GM19438 (cell line): ENCODE results near the gene GLIS1.

ENCODE experiments used
- ATAC-seq: cut with Tn5 transposase; IDR thresholded peaks from one replicate; pipeline ENCODE4 v1.9.1; 2021; ENCODE audit warnings: low read depth; ENCODE audit not compliant: unreplicated experiment

Gene GLIS1

DNA sequence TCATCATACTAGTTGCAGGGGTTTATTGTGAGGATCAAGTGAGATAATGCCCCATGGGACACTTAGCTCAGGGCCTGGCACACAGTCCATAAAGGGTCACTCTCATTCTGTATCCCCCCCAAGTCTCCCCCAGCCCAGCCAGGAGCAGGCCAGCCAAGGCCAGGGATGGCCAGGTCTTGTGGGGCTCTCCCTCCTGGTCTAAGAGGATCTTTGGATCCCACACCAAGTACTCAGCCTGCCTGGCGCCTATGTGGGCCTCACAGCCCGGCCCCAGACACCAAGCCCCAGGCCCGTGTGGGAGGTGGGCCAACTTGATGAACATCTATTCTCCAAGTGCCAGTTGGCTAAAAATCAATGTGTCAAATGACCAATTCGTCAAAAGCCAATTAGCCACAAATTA lies 117.8 kb downstream of the GLIS1 start:
- ATAC-seq, result no peak

DNA sequence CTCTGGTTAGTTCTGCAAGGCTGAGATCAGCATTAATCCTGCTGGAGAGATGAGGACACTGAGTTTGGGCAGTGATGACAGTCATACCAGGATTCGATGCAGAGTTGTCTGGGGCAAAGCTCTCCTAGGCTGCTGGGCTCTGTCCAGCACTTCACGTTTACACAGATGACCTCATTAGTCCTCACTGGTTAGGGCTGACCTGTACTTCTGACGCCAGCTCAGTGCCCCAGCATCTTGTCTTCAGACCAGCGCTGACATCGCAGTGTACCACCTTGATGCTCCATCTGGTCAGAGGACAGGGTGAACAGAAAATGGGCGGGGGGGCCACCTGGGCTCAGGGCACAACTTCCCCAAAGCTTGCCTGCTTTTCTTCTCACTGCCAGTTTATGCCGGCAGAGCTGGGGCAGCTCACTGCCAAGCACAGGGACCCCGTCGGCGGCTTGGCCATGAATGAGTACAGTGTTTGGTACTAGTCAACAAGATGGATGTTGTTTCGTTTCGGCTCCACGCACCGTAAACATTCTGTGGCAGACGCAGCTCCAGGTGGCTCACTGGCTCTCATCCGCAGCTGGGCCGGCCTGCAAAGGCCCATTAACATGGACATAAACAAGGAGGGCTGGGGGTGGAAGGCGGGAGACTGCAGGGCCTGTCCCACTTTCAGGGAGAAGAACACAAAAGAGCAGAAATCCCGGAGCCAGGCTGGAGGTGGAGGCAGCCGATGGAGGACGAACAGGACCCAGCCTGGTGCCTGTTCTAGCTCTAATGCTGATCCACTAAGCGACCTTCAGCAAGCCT lies 118.7 kb downstream of the GLIS1 start:
- no peak for ATAC-seq

DNA sequence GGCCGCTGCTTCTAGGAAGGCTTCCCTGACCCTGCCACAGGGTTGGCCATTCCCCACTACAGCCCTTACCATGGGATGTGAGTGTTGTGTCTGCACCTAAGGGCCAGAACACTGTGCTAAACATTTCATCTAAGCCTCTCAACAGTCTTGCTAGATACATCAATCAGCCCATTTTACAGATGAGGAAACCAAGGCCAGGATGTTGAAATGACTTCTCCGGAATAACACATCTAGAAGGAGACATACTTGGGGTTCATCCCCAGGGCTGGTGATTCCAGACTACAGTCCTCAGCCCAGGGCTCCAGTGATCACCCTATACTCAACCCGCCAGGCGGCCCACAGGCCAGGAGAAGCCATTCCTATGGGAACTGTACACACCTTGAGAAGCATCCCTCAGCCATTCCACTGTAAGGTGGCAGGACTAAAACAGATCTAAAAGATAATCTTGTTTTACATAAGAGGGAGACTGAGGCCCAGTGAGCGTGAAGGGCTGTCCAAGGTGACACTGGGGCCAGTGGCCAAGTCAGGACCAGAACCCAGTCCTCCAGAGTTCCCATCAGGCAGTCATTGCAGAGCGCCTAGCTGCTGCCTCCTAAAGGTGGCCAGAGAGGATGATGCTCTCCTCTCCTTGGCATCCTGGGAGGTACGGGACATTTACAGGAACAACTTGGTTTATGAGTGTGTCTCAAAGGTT lies 119.5 kb downstream of the GLIS1 start:
- ATAC-seq, result no peak

DNA sequence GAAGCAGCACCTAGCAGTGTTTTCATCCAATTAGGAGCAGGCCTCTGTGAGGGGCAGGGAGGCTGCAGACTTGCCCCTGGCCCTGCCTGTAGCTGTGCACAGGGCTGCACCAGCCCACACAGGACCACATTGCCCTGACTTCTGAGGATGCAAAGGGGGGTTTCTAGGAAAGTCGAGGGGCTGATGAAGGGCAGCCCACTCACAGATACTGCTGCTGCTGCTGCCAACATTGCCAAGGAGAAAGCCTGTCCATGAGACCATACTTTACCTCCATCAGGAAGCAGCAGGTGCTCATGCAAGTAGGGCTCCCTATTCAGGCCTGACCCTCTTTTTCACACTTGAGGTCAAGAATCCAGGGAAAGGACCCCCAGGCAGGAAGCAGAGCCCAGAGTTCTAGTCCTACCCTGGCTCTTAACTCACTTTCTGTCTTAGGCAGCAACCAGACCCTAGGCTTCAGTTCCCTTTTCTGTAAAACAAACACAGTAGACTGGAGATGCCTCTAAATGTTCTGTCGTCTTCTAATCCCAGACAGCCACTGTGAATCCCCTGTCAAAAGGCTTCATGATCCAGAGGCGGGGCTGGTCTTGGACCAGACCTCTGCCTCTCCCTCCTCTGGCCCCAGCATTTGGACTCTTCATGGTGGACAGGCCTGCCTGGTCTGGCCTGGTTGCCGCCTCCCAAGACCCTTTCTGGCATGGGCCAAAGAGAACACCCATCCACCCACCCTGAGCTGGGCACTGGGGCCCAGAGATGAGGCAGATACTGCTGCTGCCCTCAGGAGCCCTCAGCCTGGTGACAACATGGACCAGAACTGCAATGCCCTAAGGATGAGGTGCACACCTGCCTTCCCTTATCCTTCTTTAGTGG lies 120.2 kb downstream of the GLIS1 start:
- ATAC-seq, result no peak

DNA sequence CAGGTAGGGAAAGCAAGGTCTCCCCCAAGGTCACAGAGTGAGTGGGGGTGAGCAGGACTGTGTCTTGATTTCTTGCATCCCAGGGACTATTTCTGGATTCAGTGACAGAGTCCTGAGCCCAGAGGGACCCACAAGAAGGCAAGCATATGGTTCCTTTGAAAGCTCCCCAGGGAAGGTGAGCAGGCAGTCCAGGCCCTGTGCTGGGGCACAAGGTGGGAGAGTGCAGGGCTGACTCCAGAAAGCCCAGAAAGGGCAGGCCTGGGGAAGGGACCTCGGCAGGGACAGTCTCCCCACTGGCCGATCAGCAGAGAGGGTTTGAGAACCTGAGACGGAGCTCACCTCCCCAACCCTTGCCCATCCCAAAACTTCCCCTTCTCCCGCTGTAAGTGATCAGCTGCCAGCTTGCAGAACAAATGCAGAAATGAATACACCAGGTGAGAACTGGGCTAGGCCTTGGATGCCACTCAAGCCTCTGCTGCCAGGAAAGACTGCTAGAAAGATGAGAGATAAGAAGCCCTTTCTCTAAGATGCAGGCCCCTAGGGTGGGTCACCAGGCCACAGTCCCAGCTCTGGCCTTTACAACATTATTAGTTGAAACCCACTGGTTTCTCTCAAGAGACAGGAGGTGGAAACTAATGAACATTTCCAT lies 121.0 kb downstream of the GLIS1 start:
- no peak for ATAC-seq

DNA sequence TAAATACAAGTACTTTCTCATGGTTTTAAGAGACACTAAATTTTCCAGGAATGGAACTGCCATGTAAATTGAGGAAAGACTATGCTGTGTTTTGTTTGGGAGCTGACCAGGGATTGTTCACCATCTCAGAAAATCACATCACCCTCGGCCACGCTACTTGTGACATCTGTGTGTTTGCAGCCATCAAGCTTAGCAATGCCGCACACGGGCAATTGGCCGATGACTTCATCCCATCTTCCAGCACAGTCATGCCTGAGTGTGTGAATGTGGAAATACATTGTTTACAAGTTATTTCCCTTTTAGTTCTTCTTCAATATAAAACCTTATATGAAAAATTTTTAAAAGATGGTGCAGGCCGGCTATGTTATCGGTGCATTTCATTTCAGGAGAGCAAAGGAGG lies 121.6 kb downstream of the GLIS1 start:
- ATAC-seq, result no peak

DNA sequence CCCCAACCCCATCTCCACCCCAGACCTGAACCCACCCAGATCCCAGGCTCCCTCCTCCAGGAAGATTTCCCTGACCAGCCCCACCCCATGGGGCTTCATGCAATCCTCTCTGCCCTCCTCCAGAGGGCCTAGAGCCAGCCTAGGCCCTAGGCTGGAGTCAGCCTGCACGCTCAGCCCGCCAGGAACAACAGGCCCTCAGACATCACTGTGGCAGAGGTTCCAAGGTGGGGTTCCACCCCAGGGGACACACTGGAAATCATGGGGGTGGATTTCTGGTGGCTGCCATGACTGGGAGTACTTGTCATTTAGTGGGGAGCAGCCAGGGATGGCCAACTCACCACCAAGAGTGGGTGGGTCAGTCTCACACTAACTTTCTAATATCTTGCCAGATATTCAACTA lies 122.0 kb downstream of the GLIS1 start:
- ATAC-seq, result no peak

DNA sequence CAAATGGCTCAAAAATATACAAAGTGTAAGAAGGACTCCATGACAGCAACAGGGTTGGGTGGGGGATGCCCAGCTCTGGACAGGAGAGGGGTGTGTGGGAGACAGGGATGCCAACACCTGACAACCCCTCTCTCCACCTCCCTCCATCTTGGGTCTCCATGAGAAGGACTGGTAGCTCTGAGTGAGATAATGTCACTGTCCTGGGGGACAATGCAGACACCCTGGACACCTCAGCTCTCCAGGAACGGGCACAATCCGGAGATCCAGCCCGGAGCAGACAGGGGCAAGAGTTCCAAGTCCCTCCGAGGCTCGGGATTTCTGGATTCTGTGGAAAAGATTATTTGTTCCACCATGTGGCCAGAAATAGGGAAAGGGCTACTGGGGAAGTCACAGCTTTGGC lies 122.5 kb downstream of the GLIS1 start:
- no peak for ATAC-seq

DNA sequence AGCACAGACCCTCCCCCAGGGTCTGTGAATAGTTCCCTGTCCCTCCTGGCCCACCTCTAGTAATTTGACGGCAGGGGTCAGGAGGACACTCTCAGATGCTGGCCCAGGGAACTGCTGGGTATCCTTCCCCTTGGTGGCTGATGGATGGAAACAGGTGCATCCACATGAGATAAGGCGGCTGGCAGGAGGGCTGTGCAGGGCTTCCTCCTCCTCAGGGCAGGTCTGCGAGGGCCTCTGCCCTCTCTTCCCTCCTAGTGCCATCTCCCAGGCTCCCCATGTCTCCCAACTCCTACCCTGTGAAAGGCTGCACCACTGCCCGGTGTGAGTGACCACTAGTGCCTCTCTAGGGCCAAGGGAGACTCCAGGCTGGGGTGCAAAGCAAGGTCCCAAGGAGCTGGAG lies 123.9 kb downstream of the GLIS1 start:
- ATAC-seq, result no peak

DNA sequence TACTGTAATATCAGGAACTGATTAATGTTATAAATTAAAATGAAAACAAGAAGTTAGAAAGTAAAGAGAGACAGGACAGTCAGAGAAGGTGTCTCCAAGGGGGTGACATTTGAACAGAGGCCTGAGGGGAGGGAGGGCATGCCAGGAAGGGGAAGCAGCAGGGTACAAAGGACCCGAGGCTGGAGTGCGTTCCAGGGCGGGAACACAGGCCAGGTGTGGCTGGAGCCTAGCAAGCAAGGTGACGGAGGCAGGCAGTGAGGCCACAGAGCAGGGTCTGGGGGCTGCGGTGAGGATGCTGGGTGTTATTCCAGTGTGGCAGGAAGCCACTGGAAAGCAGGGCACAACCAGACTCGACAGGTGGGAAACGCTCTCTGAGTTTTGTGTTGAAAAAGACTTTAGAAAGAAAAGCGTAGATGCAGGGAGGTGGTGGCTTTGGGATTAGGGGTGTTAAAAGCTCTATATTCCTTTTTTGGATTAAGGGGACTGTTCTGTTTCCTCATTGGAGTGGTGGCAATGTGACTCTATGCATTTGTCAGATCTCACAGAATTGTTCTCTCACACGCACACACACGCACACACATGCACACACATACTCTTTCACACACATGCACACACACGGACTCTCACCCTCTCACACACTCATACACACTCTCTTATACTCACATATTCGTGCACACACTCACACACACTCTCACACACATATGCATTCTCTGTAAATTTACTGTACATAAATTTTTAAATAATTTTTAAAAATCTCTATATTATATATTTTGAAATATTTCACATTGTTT lies 124.5 kb downstream of the GLIS1 start:
- ATAC-seq, result no peak

DNA sequence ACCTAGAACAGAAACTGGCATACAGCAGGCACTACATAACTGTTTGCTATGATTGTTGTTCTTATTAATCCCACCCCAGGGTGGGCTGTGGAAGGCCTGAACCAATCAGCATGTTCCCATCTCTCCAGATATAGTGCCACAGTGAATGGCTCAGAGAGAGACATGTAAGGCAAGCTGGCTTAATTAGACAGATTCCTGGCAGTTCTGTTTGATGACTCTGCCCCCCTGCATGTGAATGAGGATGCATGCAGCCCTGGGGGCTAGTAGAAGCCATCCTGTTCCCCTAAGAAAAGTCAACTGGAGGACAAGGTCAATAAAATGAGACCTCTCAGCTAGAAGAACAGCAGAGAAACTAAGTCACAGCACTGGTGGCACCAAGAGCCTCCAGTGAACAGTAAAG lies 130.3 kb downstream of the GLIS1 start:
- ATAC-seq, result no peak

DNA sequence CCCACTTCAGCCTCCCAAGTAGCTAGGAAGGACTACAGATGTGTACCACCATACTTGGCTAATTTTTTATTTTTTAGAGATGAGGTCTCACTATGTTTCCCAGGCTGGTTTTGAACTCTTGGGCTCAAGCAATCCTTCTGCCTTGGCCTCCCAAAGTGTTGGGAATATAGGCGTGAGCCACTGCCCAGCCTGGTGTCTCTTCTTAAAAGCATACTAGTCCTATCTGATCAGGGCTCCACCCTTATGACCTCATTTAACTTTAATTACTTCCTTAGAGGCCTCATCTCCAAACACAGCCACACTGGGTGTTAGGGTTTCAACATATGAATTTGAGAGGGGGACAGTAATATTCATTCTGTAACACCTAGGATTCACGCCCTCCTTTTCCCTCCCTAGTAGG lies 130.9 kb downstream of the GLIS1 start:
- no peak for ATAC-seq

DNA sequence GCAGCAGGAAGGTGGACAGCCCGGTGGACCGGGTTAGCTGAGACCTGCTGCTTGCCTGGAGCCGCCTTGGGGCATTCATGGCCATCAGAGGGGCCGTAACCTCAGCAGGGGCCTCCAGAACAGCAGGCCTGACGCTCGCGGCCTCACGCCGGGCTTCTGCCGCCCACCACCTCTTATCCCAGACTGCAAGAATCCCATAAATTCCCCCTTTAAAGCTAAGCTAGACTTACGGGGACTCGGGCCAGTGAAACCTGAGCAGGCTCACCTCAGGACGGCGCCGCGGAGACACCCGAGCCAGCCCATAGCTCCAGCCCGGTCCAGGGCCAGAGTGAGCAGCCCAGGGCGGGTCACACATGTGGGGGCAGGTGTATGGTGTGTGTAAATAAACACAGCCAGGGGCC lies 132.3 kb downstream of the GLIS1 start:
- no peak for ATAC-seq

DNA sequence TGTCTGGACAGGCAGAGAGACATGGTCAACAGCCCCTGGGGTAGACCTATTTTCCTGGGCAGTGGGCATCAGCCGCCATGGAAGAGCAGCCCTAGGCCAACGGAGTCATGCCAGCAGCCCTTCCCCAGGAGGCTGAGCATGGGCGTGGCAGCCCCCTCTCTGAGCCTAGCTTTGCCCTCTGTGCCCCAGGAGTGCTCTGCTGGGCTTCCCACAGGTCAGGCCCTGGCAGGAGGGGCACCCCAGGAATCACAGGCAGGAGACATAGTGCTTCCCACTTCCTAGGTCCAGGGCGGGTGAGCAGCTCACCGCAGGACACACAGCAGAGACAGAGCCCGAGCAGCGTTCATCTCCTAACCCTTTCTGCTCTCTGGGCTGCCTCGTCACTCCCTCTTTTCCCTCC lies 132.8 kb downstream of the GLIS1 start:
- ATAC-seq, result no peak

DNA sequence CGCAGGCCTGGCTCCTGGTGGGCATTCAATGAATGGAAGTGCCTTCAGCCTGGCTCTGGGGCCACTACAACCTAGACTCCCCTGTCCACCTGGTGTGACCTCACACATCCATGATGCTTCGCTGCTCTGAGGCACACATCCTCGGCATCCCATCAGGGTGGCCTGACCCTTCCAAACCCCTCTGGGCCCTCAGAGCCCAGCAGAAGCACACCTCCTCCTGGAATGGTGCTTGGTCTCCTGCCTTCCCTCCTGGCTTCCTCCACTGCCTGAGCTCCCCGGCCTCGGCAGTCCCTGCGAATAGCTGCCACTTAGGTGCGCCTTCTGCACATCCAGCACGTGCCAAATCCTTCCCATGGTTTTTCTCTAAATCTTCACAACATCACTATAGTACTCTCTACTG lies 133.8 kb downstream of the GLIS1 start:
- ATAC-seq, result no peak

DNA sequence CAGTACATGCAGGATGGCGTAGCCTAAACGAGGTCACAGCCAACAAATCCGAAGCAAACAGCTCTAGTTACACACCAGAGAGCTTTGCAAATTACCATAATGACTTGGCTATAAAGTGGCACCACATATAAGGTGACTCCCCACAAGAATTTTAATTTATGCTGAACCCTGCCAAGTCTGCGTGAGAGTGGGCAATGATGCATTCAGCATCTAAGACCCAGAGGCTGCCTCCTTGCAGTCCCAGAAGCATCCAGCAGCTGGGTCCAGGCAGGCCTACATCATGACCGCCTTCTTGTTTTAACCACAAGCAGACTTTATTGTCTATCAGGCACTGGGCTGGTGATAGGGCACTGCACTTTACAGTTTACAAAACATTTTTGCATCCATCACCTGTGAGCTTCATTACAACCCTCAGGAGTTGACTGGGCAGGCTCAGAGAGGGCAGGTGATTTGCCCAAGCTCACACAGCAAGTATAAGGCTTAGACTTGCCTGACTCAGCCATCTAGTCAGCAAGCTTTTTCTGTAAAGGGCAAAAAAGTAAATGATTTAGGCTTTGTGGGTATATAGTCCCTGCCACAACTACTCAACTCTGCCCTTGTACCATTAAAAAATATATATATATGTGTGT lies 134.6 kb downstream of the GLIS1 start:
- ATAC-seq, result no peak

DNA sequence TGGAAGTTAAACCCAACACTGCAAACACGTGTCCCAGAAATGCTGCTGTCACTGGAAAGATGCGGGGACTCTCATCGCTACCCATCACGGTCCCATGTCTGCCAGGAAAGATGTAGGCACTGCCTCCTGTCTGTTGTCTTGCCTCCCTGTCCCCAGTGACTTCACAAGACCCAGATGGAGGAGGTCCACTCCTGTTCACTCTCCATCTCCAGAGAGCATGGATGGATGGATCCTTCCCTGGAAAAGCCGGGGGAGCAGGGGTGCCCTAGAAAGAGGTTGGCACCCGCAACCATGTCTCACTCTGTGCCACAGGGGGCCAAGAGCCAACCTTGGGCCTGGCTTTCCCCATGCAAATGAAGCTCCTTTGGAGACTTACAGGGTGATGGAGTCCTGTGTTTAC lies 135.5 kb downstream of the GLIS1 start:
- no peak for ATAC-seq

DNA sequence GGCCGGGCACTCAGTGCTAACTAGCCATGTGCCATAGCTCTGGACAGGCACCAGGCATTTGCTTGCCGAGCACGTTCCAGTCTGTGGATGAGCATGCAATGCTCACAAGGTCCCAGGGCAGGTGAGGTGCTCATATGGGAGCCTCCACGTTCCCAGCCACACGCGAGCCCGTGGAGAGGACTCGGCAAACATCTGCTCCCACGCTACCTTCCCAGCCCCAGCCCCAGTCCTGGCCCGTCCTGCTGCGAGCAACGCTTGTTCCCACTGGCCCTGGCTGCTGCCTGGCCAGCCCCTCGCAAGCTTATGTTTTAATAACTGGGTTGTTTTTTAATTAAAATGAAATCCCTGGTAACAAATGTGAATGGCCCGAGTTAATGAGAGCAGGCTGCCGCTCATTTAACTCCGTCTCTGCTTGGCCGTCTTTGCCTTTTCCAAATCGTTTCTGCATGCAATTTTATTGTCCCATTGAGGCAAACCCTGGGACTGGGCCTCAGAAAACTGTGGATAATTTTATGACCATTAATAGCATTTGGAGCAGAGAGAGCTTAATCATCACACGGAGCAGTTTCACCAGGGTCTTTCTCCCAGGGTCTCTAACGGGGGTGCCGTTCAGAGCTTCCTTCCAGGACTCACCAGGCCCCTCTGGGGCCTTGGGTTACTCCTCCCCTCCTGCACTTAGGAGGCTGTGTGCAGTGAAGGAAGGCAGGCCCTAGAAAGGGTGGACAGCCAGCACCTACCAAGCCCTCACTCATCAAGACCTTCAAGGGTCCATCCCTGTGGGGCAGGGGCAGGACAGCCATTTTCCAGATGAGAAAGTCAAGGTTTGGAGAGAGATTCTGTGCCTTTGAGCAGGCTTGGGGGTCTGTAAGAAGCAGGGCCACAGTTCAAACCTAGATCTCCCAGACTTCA lies 136.8 kb downstream of the GLIS1 start:
- ATAC-seq, result no peak
